TTC549 (cell line): Measurements from ENCODE around the gene FZD1.
A peak's percentile ranks its signal among the peaks of the same experiment; 100 is the strongest.

Source experiments
- FAIRE-seq: peaks from 2 replicates; lab custom pipeline; 2012; peaks lifted over from hg19 to GRCh38; lab: Jason Lieb, UNC

FZD1 gene

GRCh38 chr7:91264046-91264923 lies at the start of gene FZD1:
TSS of gene FZD1 (plus strand) at chr7:91264433. CDS start at chr7:91264881, 448 bp downstream.
- peak; percentile 39 for FAIRE-seq

- FAIRE-seq = no peak
Observed at GRCh38 chr7:91226411-91226810, 37.8 kb upstream of the FZD1 start.

GRCh38 chr7:91228327-91228726 lies 35.9 kb upstream of the FZD1 start:
- FAIRE-seq = no peak

GRCh38 chr7:91228927-91229558 lies 35.2 kb upstream of the FZD1 start:
- FAIRE-seq = no peak

- FAIRE-seq = no peak
Observed at GRCh38 chr7:91230100-91230499, 34.1 kb upstream of the FZD1 start.

- FAIRE-seq = no peak
Observed at GRCh38 chr7:91230503-91230902, 33.7 kb upstream of the FZD1 start.

GRCh38 chr7:91233212-91233611 lies 31.0 kb upstream of the FZD1 start:
- no peak for FAIRE-seq

GRCh38 chr7:91235211-91235832 lies 28.9 kb upstream of the FZD1 start:
- FAIRE-seq = no peak

- FAIRE-seq = no peak
Observed at GRCh38 chr7:91239171-91239604, 25.0 kb upstream of the FZD1 start.

- no peak for FAIRE-seq
Observed at GRCh38 chr7:91239772-91240171, 24.5 kb upstream of the FZD1 start.

GRCh38 chr7:91240376-91240941 lies 23.8 kb upstream of the FZD1 start:
- FAIRE-seq = no peak

- no peak for FAIRE-seq
Observed at GRCh38 chr7:91242097-91242844, 22.0 kb upstream of the FZD1 start.

GRCh38 chr7:91243591-91244301 lies 20.5 kb upstream of the FZD1 start:
- no peak for FAIRE-seq

- FAIRE-seq = no peak
Observed at GRCh38 chr7:91247500-91247899, 16.7 kb upstream of the FZD1 start.

GRCh38 chr7:91248996-91249395 lies 15.2 kb upstream of the FZD1 start:
- FAIRE-seq = no peak

- no peak for FAIRE-seq
Observed at GRCh38 chr7:91249506-91250233, 14.6 kb upstream of the FZD1 start.

GRCh38 chr7:91250706-91251105 lies 13.5 kb upstream of the FZD1 start:
- no peak for FAIRE-seq

- no peak for FAIRE-seq
Observed at GRCh38 chr7:91251877-91252276, 12.4 kb upstream of the FZD1 start.

GRCh38 chr7:91263384-91264045 lies 718 bp upstream of the FZD1 start:
- no peak for FAIRE-seq
